Activated CD4-positive, alpha-beta T cell treated with anti-CD3 and anti-CD28 coated beads, Interleukin-2, amount 50 U/mL, for 4 hours (primary cell): Measurements from ENCODE around the gene CNDP2.

ENCODE experiments used
- DNase-seq, 2 experiments: peaks; one replicate each; pipeline ENCODE4 v3.0.0-alpha.2; 2020

CNDP2 gene

DNA sequence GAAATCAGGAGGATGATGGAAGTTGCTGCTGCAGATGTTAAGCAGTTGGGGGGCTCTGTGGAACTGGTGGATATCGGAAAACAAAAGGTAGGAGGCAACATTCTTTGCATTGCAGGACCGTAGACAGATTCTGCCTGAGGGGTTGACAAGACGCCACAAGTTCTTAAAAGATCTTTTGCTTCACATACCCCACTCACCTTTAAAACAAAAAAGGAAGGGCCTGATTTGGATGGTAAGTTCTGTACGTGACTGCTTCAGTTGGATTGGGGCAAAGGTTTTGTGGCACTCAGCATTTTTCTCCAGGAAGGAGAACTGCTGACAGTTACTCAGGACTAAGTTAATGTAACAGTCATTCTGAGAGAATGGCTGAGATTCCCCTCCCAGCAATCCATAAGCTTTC, 5.2 kb downstream of the CNDP2 start:
- no peak for DNase-seq

DNA sequence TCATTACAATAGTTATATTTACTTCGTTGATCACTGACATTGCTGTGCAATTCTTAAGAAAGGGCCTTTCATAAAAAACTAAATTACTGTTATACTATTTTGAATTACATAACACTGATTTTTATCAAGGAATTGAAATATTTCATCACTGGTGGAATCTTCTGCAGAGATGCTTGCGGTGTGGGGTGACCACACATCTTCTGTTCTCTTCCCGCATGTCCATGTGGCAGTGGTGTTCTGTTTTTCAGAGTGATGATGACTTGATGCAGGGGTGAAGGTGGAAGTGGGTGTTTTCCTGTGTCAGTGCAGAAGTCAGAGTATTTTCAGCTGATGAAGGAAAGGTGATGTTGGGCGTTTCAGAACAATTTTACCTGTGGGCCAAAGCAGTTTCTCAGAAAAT, 7.0 kb downstream of the CNDP2 start:
- DNase-seq, result no peak

DNA sequence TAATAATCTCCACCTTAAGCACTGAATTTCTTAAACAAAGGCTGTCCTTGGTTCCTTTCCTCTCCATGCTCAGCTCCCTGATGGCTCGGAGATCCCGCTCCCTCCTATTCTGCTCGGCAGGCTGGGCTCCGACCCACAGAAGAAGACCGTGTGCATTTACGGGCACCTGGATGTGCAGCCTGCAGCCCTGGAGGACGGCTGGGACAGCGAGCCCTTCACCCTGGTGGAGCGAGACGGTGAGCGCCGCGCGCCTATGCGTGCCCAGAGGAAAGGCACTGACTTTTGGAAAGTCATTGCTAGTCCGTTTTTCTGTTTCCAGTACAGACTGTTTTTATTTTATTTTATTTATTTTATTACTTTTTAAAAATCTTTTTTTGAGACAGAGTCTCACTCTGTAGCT, 9.6 kb downstream of the CNDP2 start:
- no peak for DNase-seq

DNA sequence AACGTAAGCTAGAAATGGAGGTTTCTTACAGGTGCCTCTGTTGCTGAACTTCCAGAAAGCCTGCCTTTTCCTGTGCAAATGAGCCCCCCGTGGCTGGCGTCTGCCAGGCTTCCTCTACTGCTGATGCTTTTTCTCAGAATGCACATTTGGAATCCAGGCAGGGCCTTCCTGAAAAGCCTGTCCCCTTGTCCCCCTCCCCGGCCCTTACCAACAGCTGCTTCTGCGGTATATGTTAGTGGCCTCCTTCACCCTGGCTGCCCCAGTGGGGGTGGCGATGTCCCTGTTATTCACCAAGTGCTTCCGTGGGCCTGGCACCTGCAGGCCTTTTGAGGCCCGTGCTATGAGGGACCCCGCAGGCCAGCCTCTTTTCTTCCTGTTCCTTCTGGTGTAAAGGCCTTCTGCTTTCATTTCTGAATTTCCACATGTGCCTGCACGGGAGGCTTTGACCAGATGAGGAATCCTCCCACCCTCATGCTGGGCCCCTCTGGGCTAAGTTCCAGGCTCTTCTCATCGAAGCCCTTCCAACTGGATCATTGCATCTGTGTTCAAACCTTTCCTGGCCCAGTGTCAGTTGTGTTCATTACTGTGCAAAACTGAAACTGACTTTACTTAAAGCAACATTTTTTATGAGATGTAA, 10.4 kb downstream of the CNDP2 start:
- DNase-seq, result no peak

DNA sequence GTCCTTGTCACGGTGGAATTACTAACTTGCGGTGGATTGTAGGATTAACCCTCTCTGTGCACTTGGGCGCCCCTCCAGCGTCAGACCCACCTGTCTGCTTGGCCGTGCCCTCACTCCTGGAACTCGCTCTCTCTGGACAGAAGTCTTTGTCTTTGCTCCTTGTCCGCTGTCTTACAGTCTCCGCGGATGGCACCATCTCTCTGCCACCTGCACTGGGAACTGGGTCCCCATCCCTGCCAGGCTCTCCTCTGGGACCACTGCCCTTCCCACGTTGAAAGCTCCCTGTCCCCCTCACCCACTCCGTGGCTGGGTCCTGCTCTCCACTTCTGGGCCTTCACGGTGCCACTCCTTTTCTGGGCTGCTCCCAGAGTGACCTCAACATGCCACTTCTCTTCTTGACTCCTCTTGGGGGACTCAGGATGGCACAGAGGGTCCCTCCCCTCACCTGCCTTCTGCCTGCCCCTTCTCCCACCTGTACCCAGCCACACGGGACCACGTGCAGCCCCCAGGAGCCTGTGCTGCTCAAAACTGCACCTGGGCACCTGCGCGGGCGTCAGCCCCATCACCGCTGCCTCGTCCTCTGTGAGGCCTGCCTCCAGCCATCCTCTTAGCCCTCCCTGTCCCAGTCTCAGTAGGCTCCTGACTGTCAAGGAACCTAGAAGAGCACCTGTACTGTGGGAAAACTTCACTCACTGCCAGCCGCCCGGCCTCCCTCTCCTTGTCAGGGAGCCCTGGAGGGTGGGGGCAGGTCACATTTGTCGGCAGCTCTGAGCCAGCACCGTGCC, 11.1 kb downstream of the CNDP2 start:
- no peak for DNase-seq

DNA sequence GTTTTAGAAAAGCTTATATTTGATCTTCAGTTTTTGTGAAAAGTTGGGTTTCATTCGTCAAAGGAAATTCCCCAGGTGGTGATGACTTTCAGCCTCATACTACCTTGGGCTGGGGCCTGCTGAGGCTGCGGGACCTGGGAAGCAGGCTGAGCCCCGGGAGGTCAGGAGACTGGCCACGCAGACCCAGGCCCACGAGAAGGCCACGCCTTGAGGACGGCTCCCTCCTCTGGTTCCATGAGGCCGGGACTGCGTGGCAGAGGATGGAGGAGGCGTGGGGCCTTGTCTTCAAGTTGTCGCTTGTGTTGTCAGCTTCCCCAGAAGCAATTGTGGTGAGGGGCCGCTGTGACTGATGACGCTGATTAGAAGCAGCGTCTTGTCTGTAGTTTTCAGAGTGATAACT, 11.8 kb downstream of the CNDP2 start:
- no peak for DNase-seq

DNA sequence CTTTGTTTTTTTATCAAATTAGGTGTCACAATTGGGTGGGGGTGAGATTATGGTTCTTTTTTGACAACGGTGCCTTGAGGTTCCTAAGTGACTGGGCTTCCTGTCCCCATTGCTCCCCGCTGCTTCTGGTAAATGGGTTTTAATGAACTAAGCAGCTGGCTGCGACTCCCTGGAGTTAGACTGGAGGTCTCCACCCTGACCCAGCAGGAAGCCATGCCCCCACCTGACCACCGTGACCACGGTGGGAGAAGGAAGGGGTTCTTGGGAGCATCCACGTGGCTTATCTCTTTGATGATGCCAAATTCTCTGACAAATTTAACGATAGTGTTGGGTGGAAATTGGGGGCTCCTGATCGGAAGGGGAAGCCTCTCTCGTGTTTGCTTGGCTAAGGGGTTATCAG, 12.2 kb downstream of the CNDP2 start:
- no peak for DNase-seq

DNA sequence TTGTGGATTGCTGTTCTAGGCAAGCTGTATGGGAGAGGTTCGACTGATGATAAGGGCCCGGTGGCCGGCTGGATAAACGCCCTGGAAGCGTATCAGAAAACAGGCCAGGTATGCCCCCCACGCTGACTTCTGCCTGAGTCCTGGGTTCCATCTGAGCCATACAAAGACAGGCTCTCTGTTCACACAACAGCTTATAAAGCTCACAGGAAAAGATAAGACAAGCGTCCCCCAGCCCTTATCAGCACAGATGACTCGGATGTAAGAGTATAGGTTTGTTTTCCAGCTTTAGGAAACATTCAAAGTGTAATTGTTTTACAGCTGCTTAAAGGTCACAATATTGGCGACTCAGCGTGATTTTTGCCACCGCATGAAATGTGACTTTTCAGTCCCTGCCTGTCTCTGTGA, 12.7 kb downstream of the CNDP2 start:
- no peak for DNase-seq

DNA sequence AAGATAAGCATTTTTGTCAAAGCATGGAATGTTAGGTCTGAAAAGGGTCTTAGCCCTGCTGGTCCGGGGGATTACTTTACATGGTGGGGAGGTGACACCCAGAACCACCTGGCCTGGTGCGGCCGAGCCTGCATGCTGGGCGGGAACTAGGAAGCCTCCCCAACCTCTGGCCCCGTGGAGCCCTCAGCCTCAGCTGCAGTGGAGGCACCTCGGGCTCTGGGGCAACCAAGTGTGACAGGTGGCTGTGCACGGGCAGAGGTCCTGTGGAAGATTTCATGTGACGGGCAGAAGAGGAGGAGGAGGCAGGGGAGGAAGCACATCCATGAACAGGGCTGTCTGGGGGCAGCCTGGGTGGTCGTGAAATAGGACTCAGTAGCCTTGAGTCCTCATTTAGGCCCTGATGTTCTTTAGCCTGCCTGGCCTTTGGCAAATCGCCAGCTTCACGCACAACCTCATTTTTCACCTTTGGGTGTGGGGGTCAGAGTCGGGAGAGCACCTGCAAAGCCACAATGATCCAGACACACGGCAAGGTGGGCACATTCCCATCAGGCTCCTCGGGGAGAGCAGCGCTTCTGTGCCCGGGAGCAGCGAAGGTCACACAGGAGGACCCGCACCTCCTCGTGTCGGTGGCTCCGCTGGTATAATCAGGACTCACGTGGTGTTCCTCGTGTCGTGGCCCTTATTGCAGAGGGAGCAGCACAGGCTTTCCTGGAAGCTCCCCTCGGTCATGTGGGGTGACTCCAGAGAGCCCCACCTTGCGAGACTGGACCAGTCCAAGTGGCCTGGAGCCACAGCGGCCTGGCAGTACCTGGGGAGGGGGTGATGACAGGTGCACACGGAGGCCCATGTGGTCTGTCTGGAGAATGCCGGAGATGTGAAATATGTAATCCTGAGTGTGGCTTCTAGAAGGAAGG, 13.9 kb downstream of the CNDP2 start:
- DNase-seq, result no peak

DNA sequence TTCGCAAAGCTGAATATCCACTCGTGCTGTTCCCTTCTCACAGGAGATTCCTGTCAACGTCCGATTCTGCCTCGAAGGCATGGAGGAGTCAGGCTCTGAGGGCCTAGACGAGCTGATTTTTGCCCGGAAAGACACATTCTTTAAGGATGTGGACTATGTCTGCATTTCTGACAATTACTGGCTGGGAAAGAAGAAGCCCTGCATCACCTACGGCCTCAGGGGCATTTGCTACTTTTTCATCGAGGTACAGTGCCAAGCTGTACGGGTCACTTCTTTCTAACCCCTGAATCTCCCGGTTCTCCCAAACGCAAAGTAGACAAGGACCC, 14.6 kb downstream of the CNDP2 start:
- DNase-seq, result no peak

DNA sequence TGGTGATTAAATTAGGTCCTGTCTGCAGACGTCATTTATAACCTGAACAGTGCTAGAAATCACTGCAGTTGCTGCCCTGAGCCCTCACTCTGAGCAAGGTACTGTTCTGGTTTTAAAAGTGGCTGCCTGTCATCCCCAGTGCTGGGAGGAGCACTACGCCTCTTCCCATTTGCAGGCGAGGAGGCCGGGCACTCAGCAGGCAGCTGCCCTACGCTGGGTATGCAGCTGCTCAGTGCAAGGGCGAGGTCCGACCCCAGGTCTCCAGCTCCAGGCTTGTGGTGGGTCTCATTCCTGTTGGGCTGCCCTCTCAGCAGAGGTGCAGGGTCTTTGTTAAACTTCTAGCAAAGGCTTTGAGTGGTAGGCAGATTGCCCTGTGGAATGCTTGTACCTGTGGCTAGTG, 15.7 kb downstream of the CNDP2 start:
- no peak for DNase-seq

DNA sequence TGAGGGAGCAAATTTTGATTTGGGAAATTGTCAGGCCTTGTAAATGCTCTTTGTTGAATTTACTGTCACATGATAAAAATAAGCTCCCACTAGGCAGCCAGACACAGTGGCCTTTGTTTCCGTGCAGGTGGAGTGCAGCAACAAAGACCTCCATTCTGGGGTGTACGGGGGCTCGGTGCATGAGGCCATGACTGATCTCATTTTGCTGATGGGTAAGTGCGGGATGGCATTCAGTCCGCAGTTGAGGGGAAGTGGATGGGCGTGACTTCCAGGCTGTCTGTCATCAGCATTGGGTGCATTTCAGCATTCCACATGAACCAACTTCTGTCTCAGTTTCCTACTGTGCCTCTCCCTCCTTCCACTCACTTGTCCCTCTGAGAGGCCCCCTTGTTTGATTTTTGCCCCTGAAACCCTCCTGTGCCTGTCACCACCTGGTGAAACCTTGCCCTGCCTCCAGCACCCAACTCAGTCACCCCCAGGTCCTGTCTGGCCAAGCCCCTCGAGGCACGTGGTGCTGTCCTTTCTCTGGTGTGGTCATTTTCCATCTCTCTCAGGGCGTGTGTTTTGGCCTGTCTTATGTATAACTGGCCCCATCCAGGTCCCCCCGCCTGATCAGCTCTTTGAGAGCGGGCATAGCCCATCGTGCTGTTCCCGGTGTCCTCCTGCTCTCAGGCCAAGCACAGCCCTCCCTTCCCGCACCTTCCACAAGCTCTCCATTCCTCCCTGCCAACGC, 16.3 kb downstream of the CNDP2 start:
- DNase-seq, result no peak

DNA sequence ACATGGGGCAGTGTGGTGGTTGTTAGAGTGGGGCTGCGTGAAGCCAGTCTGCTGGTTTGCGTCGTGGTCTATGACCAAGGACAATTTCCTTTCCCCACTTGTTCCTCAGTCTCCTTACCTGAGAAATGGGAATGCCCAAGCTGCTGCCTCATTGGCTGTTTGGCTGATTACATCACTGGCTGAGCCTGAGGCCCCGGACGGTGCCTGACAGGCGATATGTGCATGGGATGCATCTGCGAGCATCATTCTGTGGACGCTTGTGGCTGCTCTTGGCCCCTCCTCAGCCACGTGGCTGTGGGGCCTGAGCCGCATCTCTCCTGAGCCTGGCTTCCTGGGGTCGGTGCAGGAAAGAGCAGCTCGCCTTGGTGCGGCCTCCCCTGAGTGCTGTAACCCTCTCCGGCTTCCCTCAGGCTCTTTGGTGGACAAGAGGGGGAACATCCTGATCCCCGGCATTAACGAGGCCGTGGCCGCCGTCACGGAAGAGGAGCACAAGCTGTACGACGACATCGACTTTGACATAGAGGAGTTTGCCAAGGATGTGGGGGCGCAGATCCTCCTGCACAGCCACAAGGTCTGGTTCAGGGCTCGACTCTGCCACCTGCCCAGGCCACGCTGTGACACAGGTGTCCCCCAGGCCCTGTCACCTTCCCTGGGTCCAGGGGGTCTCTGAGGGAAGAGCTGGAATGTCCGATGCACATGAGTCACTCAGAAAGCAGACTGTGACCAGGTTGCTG, 17.2 kb downstream of the CNDP2 start:
- no peak for DNase-seq

DNA sequence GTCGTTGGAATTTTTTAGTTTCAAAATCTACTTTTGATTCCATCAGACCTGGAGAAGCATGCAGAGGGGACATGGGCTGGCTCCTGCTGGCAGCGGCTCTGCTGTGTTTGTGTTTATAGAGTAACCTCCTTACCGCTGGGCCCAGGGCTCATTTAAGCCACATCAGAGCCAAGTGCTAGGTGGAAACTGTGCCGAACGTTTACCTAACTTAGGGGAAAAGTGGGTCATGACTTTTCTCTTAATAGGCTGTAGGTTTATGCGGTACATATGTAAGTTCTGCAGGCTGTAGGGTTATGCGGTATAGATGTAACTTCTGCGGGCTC, 17.7 kb downstream of the CNDP2 start:
- DNase-seq, result no peak

DNA sequence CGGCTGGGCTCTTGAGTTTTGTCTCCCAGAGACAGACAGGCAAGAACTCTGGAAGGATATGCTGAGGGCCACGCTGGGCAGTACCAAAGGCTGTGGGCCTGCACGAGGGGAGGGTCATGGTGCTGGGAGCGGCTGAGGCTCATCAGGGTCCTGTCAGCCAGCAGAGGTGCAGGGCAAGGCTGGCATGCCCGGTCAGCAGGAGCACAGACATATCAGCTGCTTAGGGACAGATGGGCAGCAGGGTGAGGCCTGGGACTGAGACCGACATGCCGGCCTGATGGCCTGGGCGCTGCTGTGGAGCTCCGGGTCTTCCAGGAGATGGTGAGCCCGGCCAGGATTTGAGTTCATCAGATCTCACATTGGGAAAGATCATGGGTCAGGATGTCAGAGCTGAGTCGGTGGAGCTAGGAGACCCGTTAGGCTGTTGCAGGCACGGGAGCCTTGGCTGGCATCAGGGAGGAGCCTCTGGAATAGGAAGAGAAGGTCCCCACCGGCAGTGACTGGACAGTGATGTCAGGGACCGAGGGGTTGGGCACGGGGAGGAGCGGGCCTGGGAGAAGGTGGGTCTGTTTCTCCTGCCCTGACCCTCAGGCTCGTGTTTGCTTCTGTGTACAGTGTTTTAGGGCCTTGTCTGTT, 18.8 kb downstream of the CNDP2 start:
- no peak for DNase-seq

DNA sequence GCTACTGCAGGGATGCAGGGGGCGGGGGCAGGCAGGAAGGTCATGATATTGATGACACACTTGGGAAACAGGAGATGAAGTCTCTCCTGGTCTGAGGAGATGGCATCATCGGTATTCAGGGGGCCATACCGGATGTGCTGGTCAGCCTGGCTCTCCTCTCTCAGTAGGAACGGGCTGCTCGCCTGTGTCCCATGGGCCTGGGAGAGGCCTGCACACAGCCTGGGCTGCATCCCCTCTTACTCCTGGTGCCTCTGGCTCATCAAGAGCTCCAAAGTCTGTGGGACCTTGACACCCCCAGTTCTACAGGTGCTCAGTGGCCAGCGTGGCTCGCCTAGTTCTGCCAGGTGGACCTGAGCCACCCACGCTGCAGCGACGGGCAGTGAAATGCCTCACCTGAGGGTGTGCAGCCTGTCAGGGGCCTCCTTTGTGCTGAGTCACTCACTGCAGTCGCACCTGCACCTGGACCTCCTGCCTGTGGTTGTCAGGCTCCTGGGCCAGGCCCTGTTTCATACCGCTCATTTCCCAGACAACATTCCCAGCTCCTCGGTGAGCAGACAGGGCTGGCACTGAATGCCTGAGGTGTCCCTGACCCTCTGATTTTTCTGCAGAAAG, 19.6 kb downstream of the CNDP2 start:
- no peak for DNase-seq

DNA sequence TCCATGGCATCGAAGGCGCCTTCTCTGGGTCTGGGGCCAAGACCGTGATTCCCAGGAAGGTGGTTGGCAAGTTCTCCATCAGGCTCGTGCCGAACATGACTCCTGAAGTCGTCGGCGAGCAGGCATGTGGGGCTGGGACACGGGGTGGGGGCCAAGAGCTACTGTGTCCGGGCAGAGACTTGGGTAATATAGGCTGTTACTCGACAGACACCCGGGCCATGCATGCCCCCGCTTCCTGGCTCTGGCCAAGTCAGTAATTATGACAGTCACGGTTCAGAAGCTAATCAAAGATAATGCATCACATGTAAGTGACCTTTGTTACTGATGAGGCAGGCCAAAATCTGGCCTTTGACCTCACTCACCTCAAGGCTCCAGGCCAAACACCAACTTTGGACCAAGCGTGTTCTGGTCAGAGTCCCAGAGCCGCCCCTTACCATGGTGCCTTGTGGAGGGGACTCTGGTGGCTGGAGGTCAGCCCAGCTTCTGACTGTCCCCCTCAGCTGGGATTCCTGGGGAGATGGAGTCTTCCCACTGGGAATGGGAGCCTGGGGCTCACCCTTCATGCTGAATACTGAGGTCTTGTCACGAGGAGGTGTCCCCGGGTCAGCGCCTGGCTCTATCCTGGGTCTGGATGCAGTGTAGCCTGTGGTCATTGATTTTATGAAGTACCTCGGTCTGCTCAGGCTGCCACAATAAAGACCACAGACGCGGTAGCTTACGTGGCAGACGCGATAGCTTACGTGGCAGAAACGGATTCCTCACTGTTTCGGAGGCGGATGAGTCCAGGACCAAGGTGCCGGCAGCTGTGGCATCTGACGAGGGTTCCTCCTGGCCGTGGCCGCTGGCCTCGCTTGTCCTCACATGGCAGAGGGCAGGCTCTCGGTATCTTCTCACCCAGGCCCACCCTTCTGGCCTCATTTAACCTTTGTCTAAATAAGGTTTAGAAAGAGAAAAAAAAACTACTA, 20.4 kb downstream of the CNDP2 start:
- DNase-seq, result no peak

DNA sequence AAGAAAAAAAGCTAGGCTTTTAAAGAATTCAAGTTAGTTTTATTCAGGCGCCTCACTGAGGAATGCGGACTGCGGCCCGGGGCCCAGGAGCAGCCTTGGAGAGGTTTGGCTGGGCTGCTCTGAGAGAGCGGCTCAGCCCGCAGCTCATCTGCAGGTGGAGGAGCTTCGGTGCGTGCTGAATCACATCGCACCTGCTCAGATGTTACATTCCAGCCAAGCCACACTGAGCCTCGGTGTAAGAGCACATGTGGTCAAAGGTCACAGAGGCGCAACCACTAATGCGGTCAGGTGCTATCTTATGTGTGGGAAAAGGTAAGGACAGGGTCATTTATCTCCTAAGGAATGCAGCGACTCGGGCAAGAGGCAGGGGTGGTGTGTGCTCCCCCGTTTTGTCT, 21.1 kb downstream of the CNDP2 start:
- DNase-seq, result no peak

DNA sequence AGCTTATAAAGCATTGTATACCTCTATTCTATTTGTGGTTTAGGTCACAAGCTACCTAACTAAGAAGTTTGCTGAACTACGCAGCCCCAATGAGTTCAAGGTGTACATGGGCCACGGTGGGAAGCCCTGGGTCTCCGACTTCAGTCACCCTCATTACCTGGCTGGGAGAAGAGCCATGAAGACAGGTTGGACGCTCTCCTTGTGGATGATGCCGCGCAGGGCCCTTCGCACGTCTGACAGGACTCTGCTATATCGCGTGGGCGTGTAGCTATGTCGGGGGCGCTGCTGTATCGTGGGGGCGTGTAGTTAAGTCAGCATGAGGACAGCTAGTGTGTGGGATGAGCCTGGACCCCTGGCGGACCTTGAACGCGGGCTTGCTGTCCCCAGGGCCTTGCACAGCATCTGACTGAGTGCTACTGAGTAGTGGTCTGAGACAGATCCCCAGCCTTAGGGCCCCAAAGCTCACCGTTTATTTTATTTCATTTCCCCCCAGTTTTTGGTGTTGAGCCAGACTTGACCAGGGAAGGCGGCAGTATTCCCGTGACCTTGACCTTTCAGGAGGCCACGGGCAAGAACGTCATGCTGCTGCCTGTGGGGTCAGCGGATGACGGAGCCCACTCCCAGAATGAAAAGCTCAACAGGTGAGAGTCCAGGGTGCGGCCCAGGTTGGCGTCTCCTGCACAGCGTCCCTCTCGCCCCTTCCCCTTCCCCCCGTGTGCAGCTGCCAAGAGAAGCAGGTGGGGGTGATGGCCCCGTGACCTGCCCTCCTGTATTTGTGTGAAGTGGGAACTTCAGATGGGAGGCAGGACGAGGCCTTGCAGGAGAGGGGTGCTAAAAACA, 22.5 kb downstream of the CNDP2 start:
- no peak for DNase-seq
